ENCODE results near the gene GDF15. TPM values are rescaled to one million over a fixed set of nuclear protein-coding genes. Genes with fewer than 3 reads are reported as not detected.

The GDF15 gene
- polyA plus RNA-seq, 1 donor from 2014 or later: not detected

DNA sequence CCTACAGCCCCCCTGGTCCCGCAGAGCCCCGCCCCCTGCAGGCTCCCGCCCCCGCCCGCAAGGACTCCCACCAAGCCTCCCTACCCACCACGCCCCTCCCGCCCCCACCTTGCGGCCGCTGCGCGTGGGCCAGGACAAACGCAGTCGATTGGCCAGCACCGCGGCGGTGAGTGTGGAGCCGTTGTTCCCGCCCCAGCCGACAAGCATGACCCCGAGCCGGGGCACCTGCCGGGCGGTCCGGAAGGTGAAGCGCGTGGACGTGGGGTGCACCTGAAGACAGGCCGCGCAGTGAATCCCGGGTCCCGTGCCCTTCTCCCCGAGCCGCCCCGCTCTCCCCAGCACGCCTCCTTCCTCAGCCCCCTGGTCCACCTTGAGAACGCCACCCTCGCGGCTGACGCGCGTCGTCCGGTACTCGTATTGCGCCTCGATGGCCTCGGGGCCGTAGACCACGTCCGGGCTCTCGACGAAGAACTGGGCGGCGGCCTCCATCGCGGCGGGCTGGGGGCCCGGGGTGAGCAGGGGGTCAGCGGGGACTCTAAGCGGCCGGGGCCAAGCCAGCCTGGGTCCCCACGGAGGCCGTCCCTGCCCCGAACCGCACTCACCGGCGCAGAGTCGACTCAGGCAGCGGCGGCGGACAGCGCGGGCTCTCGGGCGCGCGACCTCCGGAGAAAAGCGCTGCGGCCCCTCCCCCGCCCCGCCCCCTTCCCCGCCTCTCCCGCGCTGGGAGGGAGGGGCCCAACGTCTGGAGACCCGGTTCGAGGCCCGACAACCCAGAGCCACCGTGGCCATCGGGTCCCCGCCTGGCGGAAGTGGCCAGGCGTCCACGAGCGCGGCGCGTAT lies 51.8 kb downstream of the GDF15 start, which contains the start of gene ISYNA1:
ISYNA1 (minus strand) TSS at position 643 of the 840 bp plus-strand sequence; CDS start at position 489, 154 bp downstream.
- no peaks in the 10 kb centered on the region for H3K9me3 ChIP-seq (ENCODE audit: low read length)
- TF ChIP-seq, protein P1, sequence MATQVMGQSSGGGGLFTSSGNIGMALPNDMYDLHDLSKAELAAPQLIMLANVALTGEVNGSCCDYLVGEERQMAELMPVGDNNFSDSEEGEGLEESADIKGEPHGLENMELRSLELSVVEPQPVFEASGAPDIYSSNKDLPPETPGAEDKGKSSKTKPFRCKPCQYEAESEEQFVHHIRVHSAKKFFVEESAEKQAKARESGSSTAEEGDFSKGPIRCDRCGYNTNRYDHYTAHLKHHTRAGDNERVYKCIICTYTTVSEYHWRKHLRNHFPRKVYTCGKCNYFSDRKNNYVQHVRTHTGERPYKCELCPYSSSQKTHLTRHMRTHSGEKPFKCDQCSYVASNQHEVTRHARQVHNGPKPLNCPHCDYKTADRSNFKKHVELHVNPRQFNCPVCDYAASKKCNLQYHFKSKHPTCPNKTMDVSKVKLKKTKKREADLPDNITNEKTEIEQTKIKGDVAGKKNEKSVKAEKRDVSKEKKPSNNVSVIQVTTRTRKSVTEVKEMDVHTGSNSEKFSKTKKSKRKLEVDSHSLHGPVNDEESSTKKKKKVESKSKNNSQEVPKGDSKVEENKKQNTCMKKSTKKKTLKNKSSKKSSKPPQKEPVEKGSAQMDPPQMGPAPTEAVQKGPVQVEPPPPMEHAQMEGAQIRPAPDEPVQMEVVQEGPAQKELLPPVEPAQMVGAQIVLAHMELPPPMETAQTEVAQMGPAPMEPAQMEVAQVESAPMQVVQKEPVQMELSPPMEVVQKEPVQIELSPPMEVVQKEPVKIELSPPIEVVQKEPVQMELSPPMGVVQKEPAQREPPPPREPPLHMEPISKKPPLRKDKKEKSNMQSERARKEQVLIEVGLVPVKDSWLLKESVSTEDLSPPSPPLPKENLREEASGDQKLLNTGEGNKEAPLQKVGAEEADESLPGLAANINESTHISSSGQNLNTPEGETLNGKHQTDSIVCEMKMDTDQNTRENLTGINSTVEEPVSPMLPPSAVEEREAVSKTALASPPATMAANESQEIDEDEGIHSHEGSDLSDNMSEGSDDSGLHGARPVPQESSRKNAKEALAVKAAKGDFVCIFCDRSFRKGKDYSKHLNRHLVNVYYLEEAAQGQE (IDR thresholded peaks at IDR 0.05; ENCODE audit: borderline replicate concordance): no peak
- TF ChIP-seq POLR2AphosphoS5 (IDR thresholded peaks at IDR 0.05): peak; percentile 63
- peak; percentile 61 for TF ChIP-seq MXI1 (conservative IDR thresholded peaks at IDR 0.05; ENCODE audit: poor library complexity, severe bottlenecking)
- H3K4me2 ChIP-seq (ENCODE audit: low read length): peak within 1 kb of the TSS; percentile 30
- H3K9ac ChIP-seq (ENCODE audit: low read length): peak within 1 kb of the TSS; percentile 76
- no peaks in the 10 kb centered on the region for H4K20me1 ChIP-seq (ENCODE audit: insufficient read depth)
- no peaks in the 10 kb centered on the region for H3K27me3 ChIP-seq (ENCODE audit: insufficient read depth, low read depth, low read length)
- peaks cover 3% of the 10 kb centered on the region for H3F3A ChIP-seq (ENCODE audit: insufficient read depth, low read length, poor library complexity, severe bottlenecking)
- H3K79me2 ChIP-seq (replicated peaks; ENCODE audit: insufficient read depth, low read length): no peaks in the 10 kb centered on the region
- H3K9me2 ChIP-seq (ENCODE audit: insufficient read depth, low read length): no peaks in the 10 kb centered on the region
- peak within 1 kb of the TSS; percentile 89 for H3K4me3 ChIP-seq (ENCODE audit: low read length)
- no peaks in the 10 kb centered on the region for H3K36me3 ChIP-seq (ENCODE audit: insufficient read depth, low read length)
- peak within 1 kb of the TSS; percentile 57 for H3K27ac ChIP-seq (ENCODE audit: low read length)
- H2AFZ ChIP-seq (ENCODE audit: low read depth, low read length): peak within 1 kb of the TSS; percentile 45

DNA sequence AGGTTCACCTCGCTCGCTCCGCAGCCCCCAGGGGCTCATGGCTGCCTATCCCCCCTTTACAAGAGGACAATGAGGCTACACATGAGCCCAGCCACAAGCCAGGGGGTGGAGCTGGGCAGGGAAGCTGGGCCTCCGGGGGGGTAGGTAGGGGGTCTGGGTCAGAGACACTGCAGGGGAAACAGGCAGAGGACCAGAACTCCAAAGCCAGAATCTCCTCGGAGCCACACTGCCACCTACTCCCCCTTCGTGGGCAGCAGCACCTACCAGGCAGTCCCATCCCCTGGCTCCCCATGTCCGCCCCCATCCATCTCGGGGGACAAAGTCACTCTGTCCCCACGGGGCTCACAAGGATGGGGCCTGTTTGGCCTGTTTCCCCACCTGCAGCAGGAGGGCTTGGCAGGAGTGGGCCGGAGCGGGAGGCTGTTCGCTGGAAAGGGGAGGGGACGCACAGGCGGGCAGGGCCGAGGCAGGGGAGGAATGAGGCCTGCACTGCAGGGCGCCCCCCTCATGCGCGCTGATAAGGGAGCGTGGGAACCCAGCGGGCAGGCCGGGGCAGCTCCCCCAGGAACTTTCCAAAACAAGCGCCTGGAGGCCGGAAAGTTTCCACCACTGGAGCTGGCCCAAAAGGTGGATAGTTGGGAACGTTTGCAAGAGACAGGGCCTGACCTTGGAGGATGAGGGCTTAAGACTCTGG lies 52.5 kb downstream of the GDF15 start:
- Histone ChIP-seq H3K36me3 (ENCODE audit: insufficient read depth, low read length) (no peaks in the 10 kb centered on the region), H3K9ac (ENCODE audit: low read length) (peak overlapping the region; percentile 76), H2AFZ (ENCODE audit: low read depth, low read length) (no peak overlapping the region)

More for the DNA sequence above, 52.5 kb downstream of the GDF15 start:
- H3K4me2 ChIP-seq (ENCODE audit: low read length): peak overlapping the region; percentile 14
- no peak overlapping the region for H3K27ac ChIP-seq (ENCODE audit: low read length)
- no peaks in the 10 kb centered on the region for H3K27me3 ChIP-seq (ENCODE audit: insufficient read depth, low read depth, low read length)
- no peaks in the 10 kb centered on the region for H3K9me2 ChIP-seq (ENCODE audit: insufficient read depth, low read length)
- H3K79me2 ChIP-seq (replicated peaks; ENCODE audit: insufficient read depth, low read length): no peaks in the 10 kb centered on the region
- no peaks in the 10 kb centered on the region for H4K20me1 ChIP-seq (ENCODE audit: insufficient read depth)
- H3F3A ChIP-seq (ENCODE audit: insufficient read depth, low read length, poor library complexity, severe bottlenecking): peaks cover 3% of the 10 kb centered on the region
- H3K9me3 ChIP-seq (ENCODE audit: low read length): no peaks in the 10 kb centered on the region
- no peak for TF ChIP-seq SMC3 (conservative IDR thresholded peaks at IDR 0.05; ENCODE audit: poor library complexity)
- TF ChIP-seq, protein P2, sequence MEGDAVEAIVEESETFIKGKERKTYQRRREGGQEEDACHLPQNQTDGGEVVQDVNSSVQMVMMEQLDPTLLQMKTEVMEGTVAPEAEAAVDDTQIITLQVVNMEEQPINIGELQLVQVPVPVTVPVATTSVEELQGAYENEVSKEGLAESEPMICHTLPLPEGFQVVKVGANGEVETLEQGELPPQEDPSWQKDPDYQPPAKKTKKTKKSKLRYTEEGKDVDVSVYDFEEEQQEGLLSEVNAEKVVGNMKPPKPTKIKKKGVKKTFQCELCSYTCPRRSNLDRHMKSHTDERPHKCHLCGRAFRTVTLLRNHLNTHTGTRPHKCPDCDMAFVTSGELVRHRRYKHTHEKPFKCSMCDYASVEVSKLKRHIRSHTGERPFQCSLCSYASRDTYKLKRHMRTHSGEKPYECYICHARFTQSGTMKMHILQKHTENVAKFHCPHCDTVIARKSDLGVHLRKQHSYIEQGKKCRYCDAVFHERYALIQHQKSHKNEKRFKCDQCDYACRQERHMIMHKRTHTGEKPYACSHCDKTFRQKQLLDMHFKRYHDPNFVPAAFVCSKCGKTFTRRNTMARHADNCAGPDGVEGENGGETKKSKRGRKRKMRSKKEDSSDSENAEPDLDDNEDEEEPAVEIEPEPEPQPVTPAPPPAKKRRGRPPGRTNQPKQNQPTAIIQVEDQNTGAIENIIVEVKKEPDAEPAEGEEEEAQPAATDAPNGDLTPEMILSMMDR (IDR thresholded peaks at IDR 0.05; ENCODE audit: poor library complexity, severe bottlenecking): no peak
- TF ChIP-seq RAD21 (conservative IDR thresholded peaks at IDR 0.05): no peak
- no peak for TF ChIP-seq EZH2 (IDR thresholded peaks at IDR 0.05; ENCODE audit: borderline replicate concordance, insufficient read depth, low read length, poor library complexity, severe bottlenecking)
- no peak for TF ChIP-seq POLR2AphosphoS5 (IDR thresholded peaks at IDR 0.05)
- TF ChIP-seq EP300 (conservative IDR thresholded peaks at IDR 0.05; ENCODE audit: poor library complexity, severe bottlenecking): no peak
- TF ChIP-seq, protein P1 (IDR thresholded peaks at IDR 0.05; ENCODE audit: borderline replicate concordance): no peak
- TF ChIP-seq TAF1 (IDR thresholded peaks at IDR 0.05; ENCODE audit: low read depth): no peak
- TF ChIP-seq MXI1 (conservative IDR thresholded peaks at IDR 0.05; ENCODE audit: poor library complexity, severe bottlenecking): no peak
- peak overlapping the region; percentile 89 for H3K4me3 ChIP-seq (ENCODE audit: low read length)
